Glutamatergic neuron (in vitro differentiated cells): Measurements from ENCODE around the gene TSPO. TPM values are rescaled to one million over a fixed set of nuclear protein-coding genes. Genes with fewer than 3 reads are reported as not detected.

Experiments
- DNase-seq: peaks from one replicate; pipeline ENCODE4 v3.0.0; 2022
- H3K27ac Mint-ChIP-seq: one replicate; pipeline ENCODE4 v1.8.0; 2020; ENCODE audit warnings: mild to moderate bottlenecking, mixed read lengths, inconsistent platforms; ENCODE audit not compliant: unreplicated experiment
- H3K27me3 Mint-ChIP-seq: one replicate; pipeline ENCODE4 v1.8.0; 2020; ENCODE audit warnings: mild to moderate bottlenecking, moderate library complexity, mixed read lengths, inconsistent platforms; ENCODE audit not compliant: unreplicated experiment
- H3K36me3 Mint-ChIP-seq: one replicate; pipeline ENCODE4 v1.8.0; 2020; ENCODE audit warnings: mild to moderate bottlenecking, mixed read lengths, inconsistent platforms; ENCODE audit not compliant: unreplicated experiment
- H3K4me1 Mint-ChIP-seq: one replicate; pipeline ENCODE4 v1.8.0; 2020; ENCODE audit warnings: mild to moderate bottlenecking, low read depth, mixed read lengths, inconsistent platforms; ENCODE audit not compliant: unreplicated experiment
- H3K4me3 Mint-ChIP-seq: one replicate; pipeline ENCODE4 v1.8.0; 2020; ENCODE audit warnings: mild to moderate bottlenecking, mixed read lengths, inconsistent platforms; ENCODE audit not compliant: unreplicated experiment
- H3K9me3 Mint-ChIP-seq: one replicate; pipeline ENCODE4 v1.8.0; 2020; ENCODE audit warnings: mild to moderate bottlenecking, moderate library complexity, mixed read lengths, inconsistent platforms; ENCODE audit not compliant: unreplicated experiment
- CTCF ChIP-seq: fragments of 200-600 bp; sonication (generic); IDR thresholded peaks from one replicate; pipeline ENCODE4 v1.5.0; 2021; ENCODE audit not compliant: partially characterized antibody, unreplicated experiment
- total RNA-seq: library from RNA; stranded (reverse); fragmentation: NEBNext Ultra II Directional; extraction: Animal tissue kit (Norgen Biotek cat#: 25700); gene quantifications from one replicate; pipeline ENCODE4 v1.2.1, GENCODE V29; 2021; ENCODE audit not compliant: unreplicated experiment

Gene TSPO
- total RNA-seq, 1 donor from 2014 or later: 4.0 TPM

- Mint-ChIP-seq H3K27ac (no peak overlapping the region), H3K36me3 (no peaks in the 10 kb centered on the region), H3K9me3 (no peaks in the 10 kb centered on the region), H3K27me3 (peaks cover 1% of the 10 kb centered on the region), H3K4me1 (peaks cover 14% of the 10 kb centered on the region), H3K4me3 (no peak overlapping the region)
- no peak for TF ChIP-seq CTCF
- no peak for DNase-seq
These were observed 53.9 kb downstream of the TSPO start for GRCh38 chr22:43205261-43205691.

- no peak for TF ChIP-seq CTCF
- no peaks in the 10 kb centered on the region for H3K9me3 Mint-ChIP-seq
- H3K27ac Mint-ChIP-seq: no peak overlapping the region
- DNase-seq: no peak
- no peak overlapping the region for H3K4me3 Mint-ChIP-seq
- peaks cover 1% of the 10 kb centered on the region for H3K27me3 Mint-ChIP-seq
- H3K4me1 Mint-ChIP-seq: peaks cover 13% of the 10 kb centered on the region
- no peaks in the 10 kb centered on the region for H3K36me3 Mint-ChIP-seq
These were observed 54.6 kb downstream of the TSPO start for GRCh38 chr22:43205748-43206508.

GRCh38 chr22:43206509-43207161 is 55.3 kb downstream of the TSPO start:
- Mint-ChIP-seq H3K4me3 (no peak overlapping the region), H3K4me1 (peaks cover 13% of the 10 kb centered on the region), H3K27ac (no peak overlapping the region), H3K36me3 (no peaks in the 10 kb centered on the region), H3K9me3 (no peaks in the 10 kb centered on the region), H3K27me3 (peaks cover 2% of the 10 kb centered on the region)
- no peak for TF ChIP-seq CTCF
- DNase-seq: no peak

- peaks cover 8% of the 10 kb centered on the region for H3K4me1 Mint-ChIP-seq
- H3K27ac Mint-ChIP-seq: no peak overlapping the region
- TF ChIP-seq CTCF: no peak
- no peak for DNase-seq
- peaks cover 4% of the 10 kb centered on the region for H3K27me3 Mint-ChIP-seq
- H3K4me3 Mint-ChIP-seq: no peak overlapping the region
- H3K9me3 Mint-ChIP-seq: no peaks in the 10 kb centered on the region
- H3K36me3 Mint-ChIP-seq: no peaks in the 10 kb centered on the region
These were observed 56.0 kb downstream of the TSPO start for GRCh38 chr22:43207386-43207785.
